Measurements from ENCODE around the gene SPAG6.

Gene SPAG6

GRCh38 chr10:22322641-22323160 is 22.6 kb upstream of the SPAG6 start:
- DNase-seq = no peak

GRCh38 chr10:22323538-22324305 is 21.6 kb upstream of the SPAG6 start:
- no peak for DNase-seq

GRCh38 chr10:22324413-22324812 is 20.9 kb upstream of the SPAG6 start:
- no peak for DNase-seq

DNA sequence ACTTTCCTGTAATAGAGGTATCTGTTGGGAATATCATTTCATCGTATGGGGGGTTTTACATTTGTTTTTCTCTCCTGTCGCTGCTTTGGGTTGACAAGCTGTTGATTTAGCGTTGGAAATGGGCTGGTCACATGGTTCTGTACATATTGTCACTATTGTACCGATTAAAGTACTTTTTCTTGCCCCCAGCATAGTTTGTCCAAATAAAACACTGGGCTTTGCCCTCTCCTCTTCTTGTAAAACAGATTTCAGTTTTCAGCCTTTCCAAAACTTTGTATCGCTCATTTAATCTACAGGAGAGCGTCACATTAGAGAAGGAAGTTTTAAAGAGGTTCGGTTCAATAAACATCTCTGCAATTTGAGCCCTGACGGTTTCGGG is 20.4 kb upstream of the SPAG6 start:
- DNase-seq = no peak

DNA sequence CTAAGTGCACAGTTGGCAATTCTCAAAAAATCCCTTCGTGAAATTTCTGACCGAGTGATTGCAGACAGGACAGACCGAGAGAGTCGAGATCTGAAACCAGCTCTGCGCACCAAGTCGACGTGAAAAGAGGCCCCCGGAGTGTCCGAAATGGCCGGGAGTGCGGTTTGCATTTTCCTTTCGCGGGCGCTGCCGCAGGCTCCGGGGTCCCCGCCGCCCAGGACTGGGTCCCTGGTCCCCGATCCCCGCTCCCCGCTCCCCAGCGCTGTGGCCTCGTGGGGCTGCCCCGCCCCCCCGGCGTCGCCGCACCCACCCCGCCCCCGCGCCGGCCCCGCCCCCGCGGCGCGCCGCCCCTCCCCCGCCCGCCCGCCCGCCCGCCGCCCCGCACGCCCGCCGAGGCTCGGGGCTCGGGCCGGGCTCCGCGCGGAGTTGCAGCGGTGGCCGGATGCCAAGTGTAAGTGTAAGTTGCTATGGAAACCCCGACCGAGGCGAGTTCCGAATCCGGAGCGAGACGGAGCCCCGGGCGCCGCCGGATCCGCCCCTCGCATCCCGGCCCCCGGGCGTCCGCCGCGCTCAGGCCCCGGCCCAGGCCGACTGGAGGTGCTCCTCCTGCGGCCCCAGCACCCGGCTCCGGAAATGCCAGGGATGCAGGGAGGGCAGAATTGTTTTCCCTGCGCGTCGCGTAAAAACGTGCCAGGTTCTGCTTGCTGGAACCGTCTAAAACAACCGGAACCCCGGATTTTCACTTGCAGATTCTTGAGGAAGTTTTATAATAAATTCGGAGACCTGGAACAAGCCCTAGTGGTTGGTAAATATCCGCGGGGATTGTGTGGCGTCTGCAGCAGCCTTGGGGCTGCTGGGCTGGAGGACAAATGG is 19.8 kb upstream of the SPAG6 start:
- DNase-seq = peak; percentile 45

DNA sequence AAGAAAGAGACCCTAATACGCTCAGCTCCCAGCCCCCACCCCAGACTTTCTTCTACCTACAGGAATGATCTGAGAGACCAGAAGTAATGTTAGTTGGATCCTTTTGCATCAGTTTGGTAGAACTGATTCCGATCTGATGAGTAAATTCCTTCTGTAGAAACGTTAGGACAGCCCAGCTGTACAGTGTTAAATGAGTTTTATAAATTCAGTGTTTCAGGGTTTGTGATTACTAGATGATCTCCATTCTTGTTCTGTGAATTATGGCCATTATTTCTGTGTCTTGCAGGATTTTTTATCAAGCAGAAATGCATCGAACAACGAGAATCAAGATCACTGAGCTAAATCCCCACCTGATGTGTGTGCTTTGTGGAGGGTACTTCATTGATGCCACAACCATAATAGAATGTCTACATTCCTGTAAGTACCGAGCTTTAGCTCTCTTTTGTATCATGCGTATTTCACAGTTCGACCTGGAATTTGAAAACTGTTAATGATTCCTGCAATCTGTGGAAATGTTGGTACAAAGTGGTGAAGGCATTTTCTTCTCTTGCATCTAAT is 19.1 kb upstream of the SPAG6 start:
- DNase-seq = no peak

DNA sequence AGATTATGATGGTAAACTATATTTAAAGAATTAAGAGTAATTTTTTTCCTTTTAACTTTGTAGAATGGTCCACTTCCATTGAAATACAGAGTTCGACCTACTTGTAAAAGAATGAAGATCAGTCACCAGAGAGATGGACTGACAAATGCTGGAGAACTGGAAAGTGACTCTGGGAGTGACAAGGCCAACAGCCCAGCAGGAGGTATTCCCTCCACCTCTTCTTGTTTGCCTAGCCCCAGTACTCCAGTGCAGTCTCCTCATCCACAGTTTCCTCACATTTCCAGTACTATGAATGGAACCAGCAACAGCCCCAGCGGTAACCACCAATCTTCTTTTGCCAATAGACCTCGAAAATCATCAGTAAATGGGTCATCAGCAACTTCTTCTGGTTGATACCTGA is 16.1 kb upstream of the SPAG6 start:
- no peak for DNase-seq

- DNase-seq = no peak
Observed at GRCh38 chr10:22332116-22332692, 13.1 kb upstream of the SPAG6 start.

DNA sequence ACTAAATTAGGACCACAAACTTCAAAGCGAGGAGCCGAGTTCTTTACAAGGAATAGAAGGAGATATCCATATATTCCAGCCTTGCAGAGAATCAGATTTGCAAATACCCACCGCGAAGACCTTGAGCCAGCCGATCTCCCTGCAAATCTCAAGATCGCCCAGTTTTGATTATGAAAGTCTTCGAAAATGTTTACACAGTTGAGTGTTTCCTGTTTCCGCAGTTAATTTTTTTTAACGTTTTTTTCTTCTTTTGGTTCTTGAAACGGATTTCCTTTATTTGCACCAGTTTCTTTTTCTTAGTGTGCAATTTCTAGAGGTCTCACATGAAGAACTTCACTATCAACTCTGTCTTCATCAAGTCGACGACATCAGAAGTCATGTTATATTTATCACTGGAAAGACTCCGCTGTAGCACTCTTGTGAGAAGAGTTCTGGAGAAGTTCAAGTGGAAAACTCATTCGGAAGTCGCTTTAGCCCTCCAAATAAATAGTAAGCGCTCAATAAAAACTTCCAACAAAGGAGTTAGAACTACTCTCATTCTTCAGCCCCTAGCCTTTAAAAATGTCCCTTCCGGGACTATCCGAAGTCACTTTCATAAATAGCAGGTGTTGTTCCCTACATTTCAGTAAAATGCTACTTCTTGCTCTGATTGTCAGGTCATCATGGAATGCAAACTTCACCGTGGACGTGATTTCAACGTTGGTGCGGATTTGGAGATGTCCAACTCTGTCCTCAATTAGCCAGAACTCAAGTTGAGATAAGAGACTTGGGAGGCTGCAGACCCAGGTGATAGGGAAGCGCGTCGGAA is 11.9 kb upstream of the SPAG6 start:
- DNase-seq = no peak

- DNase-seq = no peak
Observed at GRCh38 chr10:22333975-22334282, 11.4 kb upstream of the SPAG6 start.

DNA sequence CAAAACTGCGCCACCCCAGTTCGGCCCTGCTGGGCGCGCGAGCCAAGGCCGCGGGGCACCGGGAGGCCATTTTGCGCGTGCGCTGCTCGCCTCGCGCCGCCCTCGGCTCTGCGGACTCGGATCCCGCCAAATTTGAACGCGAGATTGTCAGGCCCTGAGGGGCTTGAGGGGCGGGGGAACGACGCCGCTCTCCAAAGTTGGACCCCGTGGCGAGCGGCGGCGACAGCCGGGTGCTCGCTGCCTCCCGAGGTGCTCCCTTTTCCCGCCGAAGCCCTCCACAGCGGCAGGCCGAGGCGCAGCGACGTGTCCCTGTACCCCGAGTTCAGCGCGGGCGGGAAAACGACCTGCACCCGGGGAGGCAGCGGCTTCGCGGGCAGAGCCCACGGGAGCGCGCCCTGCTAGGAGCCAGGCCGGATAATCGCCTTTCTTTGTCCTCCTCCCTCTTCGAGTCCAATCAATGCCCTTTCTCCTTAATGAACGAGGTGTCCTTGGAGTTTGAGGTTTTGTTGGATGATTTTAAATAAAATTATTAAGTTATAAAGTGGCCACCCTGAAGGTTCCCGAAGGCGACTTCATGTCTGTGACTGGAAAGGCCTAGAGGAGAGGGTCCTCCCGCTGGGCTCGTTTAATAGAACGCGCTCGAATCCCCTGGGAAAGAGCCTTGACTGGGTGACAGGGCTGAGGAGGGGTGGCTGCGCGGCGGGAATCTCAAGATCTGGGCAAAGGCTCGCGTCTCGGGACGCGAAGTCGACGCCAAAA is 10.7 kb upstream of the SPAG6 start:
- no peak for DNase-seq

- DNase-seq = no peak
Observed at GRCh38 chr10:22335173-22335933, 9.9 kb upstream of the SPAG6 start.

DNA sequence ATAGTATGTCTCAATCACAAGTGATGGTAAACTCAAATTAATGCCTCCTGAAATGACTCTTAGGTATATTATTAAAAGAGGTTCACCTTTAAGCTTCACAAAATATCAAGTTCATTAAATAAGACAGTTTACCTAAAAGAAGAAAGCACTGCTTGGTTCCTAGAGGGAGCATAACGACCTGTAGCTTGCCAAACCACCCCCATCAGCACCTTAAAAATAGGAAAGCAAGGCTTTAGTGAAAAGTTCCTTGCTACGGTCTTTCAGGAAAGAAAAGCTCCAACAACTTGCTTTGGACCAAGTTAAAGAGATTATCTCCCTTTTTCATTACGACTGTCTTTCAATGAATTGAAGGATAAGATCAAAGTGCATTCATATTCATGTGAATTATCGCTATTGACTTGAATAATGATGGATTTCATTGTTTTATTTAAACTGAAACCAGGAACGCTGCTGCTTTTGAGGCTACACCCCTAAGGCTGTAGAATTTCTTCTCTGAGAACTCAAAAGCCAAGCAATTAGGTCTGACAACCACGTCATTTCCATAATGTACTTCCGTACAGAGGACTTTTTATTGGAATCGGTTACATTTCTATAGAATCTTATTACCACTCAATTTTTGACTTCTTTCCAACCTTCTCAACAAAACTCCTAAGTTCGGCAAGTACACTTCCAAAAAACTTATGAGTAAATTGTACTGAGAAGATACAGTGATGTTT is 7.0 kb upstream of the SPAG6 start:
- no peak for DNase-seq

GRCh38 chr10:22338931-22339330 is 6.4 kb upstream of the SPAG6 start:
- no peak for DNase-seq

- no peak for DNase-seq
Observed at GRCh38 chr10:22339761-22340328, 5.5 kb upstream of the SPAG6 start.

DNA sequence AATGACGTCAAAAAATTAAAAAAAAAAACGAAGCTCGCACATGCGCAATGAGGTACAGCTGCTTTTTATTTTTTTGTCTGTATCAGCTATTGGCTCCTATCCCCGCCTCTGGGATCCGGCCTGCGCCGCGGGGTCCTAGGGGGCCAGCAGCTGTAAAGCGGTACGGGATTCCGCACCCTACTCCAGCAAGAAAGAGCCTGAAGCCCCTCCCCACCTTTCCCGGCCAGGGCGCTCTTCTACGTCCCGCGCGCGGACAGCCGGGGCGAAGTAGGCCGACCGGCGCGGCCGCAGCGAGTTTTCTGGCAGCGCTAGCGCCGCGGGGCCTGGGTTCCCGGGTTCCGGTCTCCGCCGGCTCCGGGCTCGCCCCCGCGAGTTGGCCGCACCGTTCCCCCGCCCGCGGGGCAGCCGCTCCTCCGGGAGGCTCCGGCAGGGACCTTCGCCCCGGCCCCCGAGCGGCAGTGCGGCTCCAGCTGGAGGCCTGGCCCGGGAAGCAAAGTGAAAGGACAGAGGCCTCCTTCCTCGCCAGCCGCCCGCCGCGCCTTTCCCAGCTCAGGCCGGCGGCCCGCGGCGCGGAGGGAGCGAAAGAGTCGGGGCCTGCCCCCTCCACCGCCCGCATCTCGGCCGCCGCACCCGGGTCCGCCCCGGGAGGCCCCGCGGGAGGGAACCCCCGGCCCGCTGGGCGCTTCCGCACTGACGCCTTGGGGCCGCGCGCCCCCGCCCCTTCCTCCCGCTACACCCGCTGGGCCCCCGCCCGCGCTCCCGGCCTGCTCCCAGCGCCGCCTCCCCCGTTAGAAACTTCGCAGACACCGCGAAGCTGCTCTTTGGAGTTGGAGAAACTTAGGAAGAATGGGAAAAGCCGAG is 4.7 kb upstream of the SPAG6 start:
- peak; percentile 74 for DNase-seq

DNA sequence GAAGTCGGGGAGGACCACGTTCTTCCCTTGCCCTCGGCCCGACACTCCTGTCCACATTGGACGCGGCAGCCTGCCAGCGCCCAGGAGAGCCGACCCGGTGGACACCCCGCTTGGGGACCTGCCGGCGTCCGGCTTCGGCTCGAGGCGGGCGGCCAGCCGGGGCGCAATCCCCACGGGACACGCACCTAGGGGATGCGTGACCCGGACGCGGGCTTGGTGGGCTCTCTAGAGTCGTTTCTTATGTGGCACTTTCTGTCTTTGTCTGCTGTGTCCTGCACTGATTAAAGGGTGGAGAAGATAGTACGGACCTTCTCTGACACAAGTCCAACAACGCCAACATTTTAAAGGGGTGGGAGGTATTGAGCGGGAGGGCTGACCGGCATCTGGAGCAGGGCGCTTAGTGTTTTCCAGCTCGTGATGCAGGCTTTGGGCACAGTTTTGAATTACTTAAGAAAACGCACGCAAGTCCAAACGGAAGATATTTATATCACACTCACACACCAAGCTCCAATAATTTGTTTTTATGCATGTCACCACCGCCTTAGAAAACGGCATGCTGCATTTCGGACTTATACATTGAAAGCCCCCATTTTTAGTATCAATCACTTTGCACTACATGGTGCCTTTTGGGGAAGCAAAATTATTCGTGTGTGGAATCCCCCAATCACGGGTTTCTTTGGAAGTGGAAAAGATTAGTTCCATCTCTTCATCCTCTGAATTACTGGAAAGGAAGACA is 3.9 kb upstream of the SPAG6 start:
- DNase-seq = no peak

DNA sequence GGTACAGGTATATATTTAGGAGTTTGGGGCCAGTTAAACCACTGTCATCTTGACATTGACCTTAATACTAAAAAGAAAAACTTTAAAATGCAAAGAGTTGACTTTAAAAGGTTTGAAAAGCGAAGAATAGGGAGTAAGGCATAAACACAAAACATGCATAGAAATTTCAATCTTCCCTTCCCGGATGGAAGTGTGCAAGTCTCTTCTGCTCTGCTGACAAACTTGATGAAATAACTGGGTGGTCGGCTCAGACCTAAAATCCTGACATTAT is 3.4 kb upstream of the SPAG6 start:
- DNase-seq = no peak

GRCh38 chr10:22342421-22342820 is 2.9 kb upstream of the SPAG6 start:
- DNase-seq = no peak
